Caco-2 (cell line): ENCODE data around the gene CST7. TPM values are rescaled to one million over a fixed set of nuclear protein-coding genes. Genes with fewer than 3 reads are reported as not detected.

ENCODE experiments used
- BruUV-seq: library from RNA; stranded (reverse); fragments of 400-500 nt; replicated peaks from 2 replicates; lab custom pipeline; 2021; lab: Mats Ljungman, UMichigan
- CTCF ChIA-PET: fragments of 300-600 bp; sonication (Branson Sonifier 250); formaldehyde crosslinking; loops from one replicate; lab custom pipeline; 2022; ENCODE audit warnings: antibody characterized with exemption; lab: Charles Lee
- POLR2A ChIA-PET: fragments of 300-600 bp; sonication (Branson Sonifier 250); formaldehyde crosslinking; loops from one replicate; lab custom pipeline; 2022; ENCODE audit warnings: antibody characterized with exemption; lab: Charles Lee
- DNase-seq, 2 experiments: peaks; one replicate each; pipeline versions ENCODE4 v3.0.0 to v3.0.0-alpha.2; 2020 to 2022
- H3K27me3 ChIP-seq: replicated peaks from 2 replicates; pipeline ENCODE4 v1.6.0; 2011; ENCODE audit warnings: low read length; ENCODE audit not compliant: control insufficient read depth, insufficient read depth
- H3K36me3 ChIP-seq: 2 replicates; pipeline ENCODE4 v1.5.1; 2011; ENCODE audit warnings: low read length; ENCODE audit not compliant: control insufficient read depth, insufficient read depth
- H3K4me1 ChIP-seq: fragments of 250-450 bp; sonication (Bioruptor Pico); 2 replicates; pipeline ENCODE4 v1.5.1; 2020; ENCODE audit warnings: mild to moderate bottlenecking
- H3K4me3 ChIP-seq: 2 replicates; pipeline ENCODE4 v1.5.1; 2011; ENCODE audit warnings: low read depth, mild to moderate bottlenecking, control low read depth, low read length
- H3K9me3 ChIP-seq: fragments of 250-450 bp; sonication (Bioruptor Pico); 2 replicates; pipeline ENCODE4 v1.5.1; 2020; ENCODE audit warnings: mild to moderate bottlenecking, moderate library complexity
- H3K27ac Mint-ChIP-seq: one replicate; pipeline ENCODE4 v1.8.0; 2022; ENCODE audit warnings: mixed read lengths; ENCODE audit not compliant: unreplicated experiment
- H3K27me3 Mint-ChIP-seq: one replicate; pipeline ENCODE4 v1.8.0; 2022; ENCODE audit warnings: mixed read lengths; ENCODE audit not compliant: insufficient read depth, unreplicated experiment
- H3K36me3 Mint-ChIP-seq: one replicate; pipeline ENCODE4 v1.8.0; 2022; ENCODE audit warnings: mild to moderate bottlenecking, mixed read lengths; ENCODE audit not compliant: insufficient read depth, unreplicated experiment
- H3K4me1 Mint-ChIP-seq: one replicate; pipeline ENCODE4 v1.8.0; 2022; ENCODE audit warnings: low read depth, mixed read lengths; ENCODE audit not compliant: unreplicated experiment
- H3K4me3 Mint-ChIP-seq: one replicate; pipeline ENCODE4 v1.8.0; 2022; ENCODE audit warnings: mild to moderate bottlenecking, moderate library complexity, mixed read lengths; ENCODE audit not compliant: unreplicated experiment
- H3K9me3 Mint-ChIP-seq: one replicate; pipeline ENCODE4 v1.8.0; 2022; ENCODE audit warnings: mixed read lengths; ENCODE audit not compliant: unreplicated experiment
- CTCF ChIP-seq, 2 experiments: fragments of 200-600 bp in 1 of 2; IDR thresholded peaks; 1 replicate in 1 of 2; 2 replicates in 1 of 2; pipeline versions ENCODE4 v1.5.1 to v1.8.0; 2011 to 2022; ENCODE audit warnings: antibody characterized with exemption in 1 of 2, control low read depth in 1 of 2, inconsistent platforms in 1 of 2, low read depth in 1 of 2, low read length in 1 of 2, mild to moderate bottlenecking in 1 of 2, moderate library complexity in 1 of 2; ENCODE audit not compliant: insufficient read depth in 1 of 2, severe bottlenecking in 1 of 2, unreplicated experiment in 1 of 2
- intact Hi-C: fragments of 100-400 bp; cut with micrococcal nuclease; formaldehyde crosslinking; loops from one replicate; pipeline ENCODE4 v1.10.0; 2022; ENCODE audit not compliant: unreplicated experiment
- total RNA-seq: library from RNA; stranded (reverse); gene quantifications from 2 replicates; pipeline ENCODE4 v1.2.3, GENCODE V29; 2022

CST7 gene
- total RNA-seq, 1 experiment from 2014 or later = not detected

- H3K9me3 ChIP-seq = no peaks in the 10 kb centered on the region
- BruUV-seq = no TSS peak
- CTCF ChIA-PET = no interaction called here
- H3K9me3 Mint-ChIP-seq = no peaks in the 10 kb centered on the region
- POLR2A ChIA-PET = no interaction called here
- H3K4me3 ChIP-seq = no peak overlapping the region
- no peak overlapping the region for H3K27ac Mint-ChIP-seq
- H3K27me3 ChIP-seq = no peaks in the 10 kb centered on the region
- no peak for DNase-seq
- no peak overlapping the region for H3K4me3 Mint-ChIP-seq
- no peaks in the 10 kb centered on the region for H3K27me3 Mint-ChIP-seq
- H3K4me1 Mint-ChIP-seq = no peaks in the 10 kb centered on the region
- 0 out of 2 replicates have a peak, but pooled peaks cover 2% of the 10 kb centered on the region for H3K4me1 ChIP-seq
- intact Hi-C loops = no loop called here
- peaks cover 1% of the 10 kb centered on the region; the same call in 1 of the 2 replicates for H3K36me3 ChIP-seq
- peaks cover 27% of the 10 kb centered on the region for H3K36me3 Mint-ChIP-seq
- TF ChIP-seq CTCF (IDR thresholded peaks at IDR 0.05; ENCODE audit: insufficient read depth in 1 of 2, low read depth in 1 of 2, low read length in 1 of 2, severe bottlenecking in 1 of 2, unreplicated experiment in 1 of 2) = no peak
Measured at GRCh38 chr20:24960861-24961260, 11.8 kb downstream of the CST7 start.

DNA sequence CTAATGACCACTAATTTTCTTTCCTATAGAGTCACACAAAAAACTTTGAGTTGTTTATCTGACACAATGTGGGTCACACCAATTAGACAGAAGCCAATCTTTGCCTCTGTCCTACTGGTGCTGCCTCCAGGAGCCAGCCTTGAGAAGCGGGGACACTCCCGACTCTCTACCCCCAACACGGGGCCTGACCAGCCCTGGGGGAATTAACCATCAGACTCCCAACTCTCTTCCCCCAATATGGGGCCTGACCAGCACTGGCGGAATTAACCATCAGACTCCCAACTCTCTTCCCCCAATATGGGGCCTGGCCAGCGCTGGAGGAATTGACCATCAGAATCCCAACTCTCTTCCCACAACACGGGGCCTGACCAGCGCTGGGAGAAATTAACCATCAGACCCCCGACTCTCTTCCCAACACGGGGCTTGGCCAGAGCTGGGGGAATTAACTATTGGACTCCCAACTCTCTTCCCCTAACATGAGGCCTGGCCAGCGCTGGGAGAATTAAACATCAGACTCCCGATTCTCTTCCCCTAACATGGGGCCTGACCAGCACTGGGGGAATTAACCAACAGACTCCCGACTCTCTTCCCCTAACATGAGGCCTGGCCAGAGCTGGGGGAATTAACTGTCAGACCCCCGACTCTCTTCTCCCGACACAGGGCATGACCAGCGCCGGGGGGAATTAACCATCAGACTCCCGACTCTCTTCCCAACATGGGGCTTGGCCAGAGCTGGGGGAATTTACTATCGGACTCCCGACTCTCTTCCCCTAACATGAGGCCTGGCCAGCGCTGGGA is 12.5 kb downstream of the CST7 start:
- BruUV-seq = no TSS peak
- no peak for TF ChIP-seq CTCF (IDR thresholded peaks at IDR 0.05; ENCODE audit: insufficient read depth in 1 of 2, low read depth in 1 of 2, low read length in 1 of 2, severe bottlenecking in 1 of 2, unreplicated experiment in 1 of 2)
- ChIA-PET POLR2A (no interaction called here), CTCF (no interaction called here)
- Histone ChIP-seq H3K36me3 (peaks cover 1% of the 10 kb centered on the region; the same call in 1 of the 2 replicates), H3K9me3 (no peaks in the 10 kb centered on the region), H3K4me3 (no peak overlapping the region), H3K4me1 (0 out of 2 replicates have a peak, but pooled peaks cover 2% of the 10 kb centered on the region), H3K27me3 (no peaks in the 10 kb centered on the region)
- no peaks in the 10 kb centered on the region for H3K4me1 Mint-ChIP-seq
- DNase-seq = no peak
- no peaks in the 10 kb centered on the region for H3K27me3 Mint-ChIP-seq
- no peak overlapping the region for H3K27ac Mint-ChIP-seq
- H3K4me3 Mint-ChIP-seq = no peak overlapping the region
- no peaks in the 10 kb centered on the region for H3K9me3 Mint-ChIP-seq
- peaks cover 27% of the 10 kb centered on the region for H3K36me3 Mint-ChIP-seq
- intact Hi-C loops = no loop called here

DNA sequence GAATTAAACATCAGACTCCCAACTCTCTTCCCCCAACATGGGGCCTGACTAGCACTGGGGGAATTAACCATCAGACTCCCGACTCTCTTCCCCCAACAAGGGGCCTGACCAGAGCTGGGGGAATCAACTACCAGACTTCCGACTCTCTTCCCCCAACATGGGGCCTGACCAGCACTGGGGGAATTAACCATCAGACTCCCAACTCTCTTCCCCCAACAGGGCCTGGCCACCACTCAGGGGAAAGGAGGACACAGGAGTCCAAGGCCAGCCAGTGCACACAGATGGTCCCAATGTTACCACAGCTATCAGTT is 13.1 kb downstream of the CST7 start:
- H3K4me3 Mint-ChIP-seq = no peak overlapping the region
- no peaks in the 10 kb centered on the region for H3K9me3 Mint-ChIP-seq
- no peaks in the 10 kb centered on the region for H3K27me3 Mint-ChIP-seq
- ChIA-PET POLR2A (no interaction called here), CTCF (no interaction called here)
- Histone ChIP-seq H3K36me3 (peaks cover 1% of the 10 kb centered on the region; the same call in 1 of the 2 replicates), H3K4me3 (no peak overlapping the region), H3K9me3 (no peaks in the 10 kb centered on the region), H3K27me3 (no peaks in the 10 kb centered on the region), H3K4me1 (0 out of 2 replicates have a peak, but pooled peaks cover 2% of the 10 kb centered on the region)
- H3K4me1 Mint-ChIP-seq = no peaks in the 10 kb centered on the region
- no peak overlapping the region for H3K27ac Mint-ChIP-seq
- peaks cover 27% of the 10 kb centered on the region for H3K36me3 Mint-ChIP-seq
- no peak for TF ChIP-seq CTCF (IDR thresholded peaks at IDR 0.05; ENCODE audit: insufficient read depth in 1 of 2, low read depth in 1 of 2, low read length in 1 of 2, severe bottlenecking in 1 of 2, unreplicated experiment in 1 of 2)
- DNase-seq = no peak
- intact Hi-C loops = no loop called here
- BruUV-seq = no TSS peak
